GM12874 (cell line): ENCODE measurements around the gene ZFPL1.

Experiments used
- TF ChIP-seq, protein P1 (sequence below): IDR thresholded peaks from 2 replicates; pipeline ENCODE4 v1.5.1; 2011; ENCODE audit warnings: low read depth, mild to moderate bottlenecking, control low read depth, low read length, moderate library complexity; ENCODE audit not compliant: insufficient read depth

Gene ZFPL1

DNA sequence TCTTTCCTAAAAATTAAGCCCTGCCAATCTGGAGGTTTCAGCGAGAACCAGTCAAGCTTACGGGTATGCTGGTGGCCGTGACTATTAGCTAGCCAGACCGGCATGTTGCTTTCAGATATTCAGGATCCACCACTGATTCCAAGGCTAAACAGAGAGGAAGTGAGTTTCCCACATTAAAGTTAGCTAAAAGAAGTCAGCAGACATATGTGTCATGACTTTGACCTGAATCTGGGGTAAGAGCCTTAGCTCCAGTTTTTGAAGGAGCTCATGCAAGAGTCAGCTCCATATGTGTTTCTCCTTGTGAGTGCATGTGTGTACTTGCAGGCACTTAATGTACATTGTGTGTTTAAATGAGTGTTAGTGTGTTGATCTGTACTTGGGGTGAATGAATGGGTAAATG lies 1.4 kb downstream of the ZFPL1 start:
- TF ChIP-seq, protein P1, sequence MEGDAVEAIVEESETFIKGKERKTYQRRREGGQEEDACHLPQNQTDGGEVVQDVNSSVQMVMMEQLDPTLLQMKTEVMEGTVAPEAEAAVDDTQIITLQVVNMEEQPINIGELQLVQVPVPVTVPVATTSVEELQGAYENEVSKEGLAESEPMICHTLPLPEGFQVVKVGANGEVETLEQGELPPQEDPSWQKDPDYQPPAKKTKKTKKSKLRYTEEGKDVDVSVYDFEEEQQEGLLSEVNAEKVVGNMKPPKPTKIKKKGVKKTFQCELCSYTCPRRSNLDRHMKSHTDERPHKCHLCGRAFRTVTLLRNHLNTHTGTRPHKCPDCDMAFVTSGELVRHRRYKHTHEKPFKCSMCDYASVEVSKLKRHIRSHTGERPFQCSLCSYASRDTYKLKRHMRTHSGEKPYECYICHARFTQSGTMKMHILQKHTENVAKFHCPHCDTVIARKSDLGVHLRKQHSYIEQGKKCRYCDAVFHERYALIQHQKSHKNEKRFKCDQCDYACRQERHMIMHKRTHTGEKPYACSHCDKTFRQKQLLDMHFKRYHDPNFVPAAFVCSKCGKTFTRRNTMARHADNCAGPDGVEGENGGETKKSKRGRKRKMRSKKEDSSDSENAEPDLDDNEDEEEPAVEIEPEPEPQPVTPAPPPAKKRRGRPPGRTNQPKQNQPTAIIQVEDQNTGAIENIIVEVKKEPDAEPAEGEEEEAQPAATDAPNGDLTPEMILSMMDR: no peak

DNA sequence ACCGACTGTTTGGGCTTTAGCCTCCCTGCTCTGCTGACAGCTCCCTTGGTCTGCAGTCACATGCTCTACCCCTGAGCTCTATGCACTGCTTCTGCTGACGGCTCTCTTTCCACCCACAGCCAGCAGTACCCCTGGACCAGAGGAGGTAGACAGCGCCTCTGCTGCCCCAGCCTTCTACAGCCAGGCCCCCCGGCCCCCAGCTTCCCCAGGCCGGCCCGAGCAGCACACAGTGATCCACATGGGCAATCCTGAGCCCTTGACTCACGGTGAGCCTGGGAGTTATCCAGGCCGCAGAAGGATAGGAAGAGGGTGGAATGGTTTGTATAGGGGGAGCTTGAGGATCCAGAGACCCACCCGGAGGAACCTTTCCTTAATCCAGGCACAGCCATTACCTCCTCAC lies 2.8 kb downstream of the ZFPL1 start:
- TF ChIP-seq, protein P1: no peak

DNA sequence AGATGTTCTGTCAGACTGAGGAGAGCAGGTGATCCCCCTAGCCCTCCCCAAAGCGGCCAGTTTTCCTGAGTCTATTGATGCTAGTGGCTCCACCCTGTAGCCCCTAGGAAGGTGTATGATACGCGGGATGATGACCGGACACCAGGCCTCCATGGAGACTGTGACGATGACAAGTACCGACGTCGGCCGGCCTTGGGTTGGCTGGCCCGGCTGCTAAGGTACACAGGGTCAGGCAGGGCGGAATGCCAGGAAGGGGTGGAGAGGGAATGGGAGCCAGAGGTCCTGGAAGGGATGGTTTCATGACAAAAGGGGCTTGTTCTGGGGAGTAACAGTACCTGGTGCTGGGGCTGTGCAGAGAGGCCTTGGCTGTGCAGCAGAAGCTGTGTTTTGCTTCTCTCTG lies 3.2 kb downstream of the ZFPL1 start:
- TF ChIP-seq, protein P1: no peak

DNA sequence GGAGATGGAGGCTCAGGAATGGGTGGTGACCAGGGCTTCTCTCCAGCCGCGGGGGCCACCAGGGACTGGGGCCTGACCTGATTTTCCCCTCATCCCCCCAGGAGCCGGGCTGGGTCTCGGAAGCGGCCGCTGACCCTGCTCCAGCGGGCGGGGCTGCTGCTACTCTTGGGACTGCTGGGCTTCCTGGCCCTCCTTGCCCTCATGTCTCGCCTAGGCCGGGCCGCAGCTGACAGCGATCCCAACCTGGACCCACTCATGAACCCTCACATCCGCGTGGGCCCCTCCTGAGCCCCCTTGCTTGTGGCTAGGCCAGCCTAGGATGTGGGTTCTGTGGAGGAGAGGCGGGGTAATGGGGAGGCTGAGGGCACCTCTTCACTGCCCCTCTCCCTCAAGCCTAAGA lies 3.8 kb downstream of the ZFPL1 start:
- TF ChIP-seq, protein P1: no peak

DNA sequence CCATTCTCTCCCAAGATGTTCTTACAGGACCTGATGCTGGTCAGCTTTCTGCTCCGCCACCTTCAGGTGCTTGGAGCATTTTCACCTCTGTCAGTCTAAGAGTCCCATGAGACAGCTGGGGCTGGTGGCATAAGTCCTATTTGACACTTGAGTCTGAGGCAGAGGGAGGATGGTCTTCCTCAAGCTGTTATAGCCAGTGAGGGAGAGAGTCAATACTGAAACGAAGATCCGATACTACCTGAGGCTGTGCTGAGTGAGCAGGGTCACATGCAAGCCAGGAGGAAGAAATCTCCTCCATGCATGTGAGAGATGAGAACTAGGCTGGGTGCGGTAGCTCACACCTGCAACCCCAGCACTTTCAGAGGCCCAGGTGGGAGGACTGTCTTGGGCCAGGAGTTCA lies 5.6 kb downstream of the ZFPL1 start:
- TF ChIP-seq, protein P1: no peak

DNA sequence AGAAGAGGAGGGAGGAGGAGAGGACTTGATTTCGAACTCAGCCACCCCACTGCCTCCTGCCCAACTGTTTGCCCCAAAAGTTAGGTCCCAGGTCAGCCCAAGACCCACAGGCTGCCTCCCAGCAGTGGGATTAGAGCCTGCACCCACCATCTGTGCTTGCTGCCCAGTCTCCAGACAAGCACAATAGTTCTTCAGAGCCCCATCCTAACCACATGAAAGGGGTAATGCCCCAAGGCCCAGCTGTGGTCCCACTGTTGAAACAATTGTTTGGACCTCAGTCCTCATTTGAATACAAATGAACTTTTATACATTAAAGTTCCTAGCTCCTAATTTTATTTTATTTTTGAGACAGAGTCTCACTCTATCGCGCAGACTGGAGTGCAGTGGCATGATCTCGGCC lies 6.6 kb downstream of the ZFPL1 start:
- TF ChIP-seq, protein P1: no peak

DNA sequence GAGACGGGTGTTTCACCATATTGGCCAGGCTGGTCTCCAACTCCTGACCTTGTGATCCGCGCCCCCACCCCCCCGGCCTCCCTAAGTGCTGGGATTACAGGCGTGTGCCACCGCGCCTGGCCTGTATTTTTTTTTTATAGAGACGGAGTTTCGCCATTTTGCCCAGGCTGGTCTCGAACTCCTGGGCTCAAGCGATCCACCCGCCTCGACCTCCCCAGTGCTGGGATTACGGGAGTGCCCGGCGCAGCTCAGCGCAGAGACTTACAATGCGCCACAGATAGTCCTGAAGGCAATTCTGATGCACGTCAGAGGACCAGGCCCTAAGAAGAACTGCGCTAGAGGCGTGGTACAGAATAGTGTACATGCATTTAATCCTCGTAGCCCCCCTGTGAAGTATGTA lies 11.4 kb downstream of the ZFPL1 start:
- TF ChIP-seq, protein P1: no peak
